Endometrium (tissue), 2 donors: ENCODE data around the gene PPP1R37.

Experiments
- FAIRE-seq: peaks from 2 replicates; lab custom pipeline; 2012; peaks lifted over from hg19 to GRCh38; lab: Jason Lieb, UNC
- donor health status: control.
- donor health status: control.

The PPP1R37 gene

GRCh38 chr19:45153339-45154063 lies 60.5 kb downstream of the PPP1R37 start:
- no peak for FAIRE-seq

GRCh38 chr19:45154064-45154827 lies 61.3 kb downstream of the PPP1R37 start:
- FAIRE-seq, result no peak

DNA sequence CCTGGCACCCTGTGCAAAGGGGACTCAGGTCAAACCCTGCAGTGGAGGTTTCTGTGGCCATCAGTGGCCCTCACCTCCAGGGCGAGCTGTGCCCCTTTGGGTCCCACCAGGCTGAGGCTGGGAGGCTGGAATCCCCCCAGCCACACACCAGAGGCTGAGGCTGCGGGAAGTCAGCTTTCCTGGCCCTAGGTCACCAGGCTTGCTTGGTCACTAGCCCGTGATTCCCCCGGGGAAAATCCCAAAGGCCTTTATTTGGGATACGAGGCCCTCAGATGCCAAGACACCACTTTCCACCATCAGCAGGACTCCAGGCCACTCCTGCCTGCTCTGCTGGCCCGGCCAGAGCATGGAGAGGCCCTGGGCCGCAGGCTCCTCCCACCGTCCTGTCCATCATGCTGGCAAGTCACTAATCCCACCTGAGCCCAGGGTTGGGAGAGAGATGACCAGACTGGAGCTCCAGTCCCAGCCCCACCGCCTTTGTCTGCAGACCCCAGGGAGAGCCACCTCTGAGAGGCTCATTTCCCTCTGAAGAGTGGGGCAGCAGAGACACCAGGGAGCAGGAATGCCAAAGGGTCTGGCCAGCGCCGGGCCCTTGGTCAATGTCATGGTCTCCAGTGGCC lies 63.1 kb downstream of the PPP1R37 start:
- FAIRE-seq, result no peak

DNA sequence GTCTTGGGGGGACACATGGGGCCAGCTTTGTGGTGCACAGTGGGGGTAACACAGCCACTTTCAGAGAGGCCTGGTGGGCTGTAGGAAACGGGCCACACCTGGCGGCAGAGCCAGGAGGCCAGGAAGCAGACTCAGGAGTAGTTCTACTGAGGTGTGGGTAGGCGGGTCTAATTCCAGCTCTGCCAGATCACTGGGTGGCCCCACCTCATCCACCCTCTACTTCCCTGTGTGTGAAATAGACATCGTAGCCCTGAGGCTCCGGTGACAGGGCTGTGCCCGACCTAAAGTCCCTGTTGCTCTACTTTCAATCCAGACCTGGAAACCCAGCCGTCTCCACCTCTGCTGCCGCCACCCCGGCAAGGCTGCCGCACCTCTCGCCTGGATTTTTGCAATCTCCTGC lies 63.8 kb downstream of the PPP1R37 start:
- no peak for FAIRE-seq

DNA sequence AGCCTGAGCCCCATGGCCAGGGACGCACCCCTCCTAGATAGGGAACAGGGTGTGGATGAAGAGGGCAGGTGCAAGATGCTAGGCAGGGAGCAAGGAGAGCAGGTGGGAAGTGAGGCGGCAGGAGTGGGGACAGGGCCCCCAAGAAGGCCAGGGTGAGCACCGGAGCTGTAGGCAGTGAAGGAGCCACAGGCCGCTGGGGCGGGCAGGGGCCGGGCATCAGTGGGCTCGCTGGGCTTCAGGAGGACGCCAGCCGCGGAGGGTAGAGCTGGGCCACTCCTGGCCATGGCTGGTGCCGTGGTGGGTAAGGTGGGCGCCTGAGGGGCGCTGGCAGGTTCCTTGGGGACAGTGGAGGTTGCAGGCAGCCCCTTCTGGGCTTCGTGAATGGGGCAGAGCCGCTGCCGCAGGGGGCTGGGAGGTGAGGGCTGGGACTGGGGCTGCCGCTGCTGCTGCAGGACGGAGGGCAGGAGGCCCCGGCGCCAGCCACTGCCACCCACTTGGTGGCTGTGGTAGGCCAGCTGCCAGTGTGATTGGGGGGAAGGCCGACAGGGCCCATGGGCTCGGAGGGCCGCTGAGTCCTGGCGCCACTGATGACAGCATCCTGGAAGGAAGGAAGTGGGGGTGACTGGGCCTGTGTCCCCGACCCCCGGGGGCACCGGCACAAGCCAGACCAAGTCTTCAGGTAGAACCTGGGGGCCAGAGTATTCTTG lies 65.7 kb downstream of the PPP1R37 start:
- no peak for FAIRE-seq

GRCh38 chr19:45159210-45159970 lies 66.4 kb downstream of the PPP1R37 start:
- FAIRE-seq, result no peak

DNA sequence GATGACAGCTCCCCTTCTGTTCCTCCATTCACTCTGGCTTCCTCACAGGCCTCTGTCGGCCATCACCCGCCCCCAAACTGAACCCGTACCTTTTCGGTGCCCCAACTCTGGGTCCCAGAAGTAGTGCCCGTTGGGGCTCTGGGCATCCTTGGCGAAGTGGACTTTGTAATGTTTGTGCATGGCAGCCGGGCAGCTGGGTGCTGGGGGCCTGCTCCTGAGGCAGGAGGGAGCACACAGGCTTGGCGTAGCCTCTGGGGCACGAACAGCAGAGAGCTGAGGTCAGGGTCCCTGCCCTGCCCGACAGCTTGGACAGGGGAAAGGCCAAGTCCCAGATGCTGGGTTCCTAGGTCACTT lies 67.0 kb downstream of the PPP1R37 start:
- no peak for FAIRE-seq

- no peak for FAIRE-seq
Observed at GRCh38 chr19:45160870-45161737, 68.1 kb downstream of the PPP1R37 start, which contains the start of gene NKPD1. TSS of gene NKPD1 (minus strand) at chr19:45160982. CDS start at chr19:45160150, 832 bp downstream.

DNA sequence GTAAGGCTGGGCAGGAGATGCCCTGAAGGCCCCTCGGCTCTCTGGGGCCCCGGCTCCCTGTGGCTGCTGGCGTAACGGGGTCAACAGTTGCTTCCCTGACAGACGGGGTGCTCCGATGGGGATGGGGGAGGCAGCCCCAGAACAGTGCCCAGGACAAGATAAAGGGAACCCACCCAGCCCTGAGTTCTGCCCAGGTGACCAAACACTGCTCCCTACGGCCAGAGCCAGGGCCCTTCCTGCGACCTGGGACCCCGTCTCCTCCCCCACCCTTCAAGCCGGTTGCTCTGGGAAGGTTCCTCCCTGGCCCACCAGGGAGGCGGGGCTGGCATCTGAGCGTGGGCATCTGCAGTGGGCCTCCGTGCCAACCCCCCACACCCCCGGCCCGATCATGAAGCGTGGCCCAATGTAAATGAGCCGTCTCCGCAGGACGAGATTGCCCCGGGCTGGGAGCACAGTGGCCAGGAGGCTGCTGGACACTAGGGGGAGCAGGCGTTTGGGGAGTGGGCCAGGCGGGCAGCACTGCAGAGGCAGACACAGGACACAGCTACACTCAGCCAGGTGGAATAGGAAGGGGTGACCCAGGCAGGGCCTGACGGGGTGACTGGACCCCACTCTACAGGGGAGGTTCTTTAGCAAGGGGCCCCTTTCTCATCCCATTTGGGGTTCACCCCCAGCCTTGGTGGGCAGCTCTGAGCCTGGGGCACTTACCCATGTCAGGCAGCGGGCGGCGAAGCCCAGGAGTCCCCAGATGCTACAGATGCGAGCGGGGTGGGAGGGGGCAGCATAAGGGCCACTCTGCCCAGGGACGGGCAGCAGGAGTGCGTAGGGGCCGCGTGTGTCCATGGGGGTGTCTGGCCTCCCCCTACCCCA lies 69.0 kb downstream of the PPP1R37 start:
- no peak for FAIRE-seq

- FAIRE-seq, result no peak
Observed at GRCh38 chr19:45162608-45163143, 69.7 kb downstream of the PPP1R37 start.

GRCh38 chr19:45163156-45163555 lies 70.2 kb downstream of the PPP1R37 start:
- no peak for FAIRE-seq

DNA sequence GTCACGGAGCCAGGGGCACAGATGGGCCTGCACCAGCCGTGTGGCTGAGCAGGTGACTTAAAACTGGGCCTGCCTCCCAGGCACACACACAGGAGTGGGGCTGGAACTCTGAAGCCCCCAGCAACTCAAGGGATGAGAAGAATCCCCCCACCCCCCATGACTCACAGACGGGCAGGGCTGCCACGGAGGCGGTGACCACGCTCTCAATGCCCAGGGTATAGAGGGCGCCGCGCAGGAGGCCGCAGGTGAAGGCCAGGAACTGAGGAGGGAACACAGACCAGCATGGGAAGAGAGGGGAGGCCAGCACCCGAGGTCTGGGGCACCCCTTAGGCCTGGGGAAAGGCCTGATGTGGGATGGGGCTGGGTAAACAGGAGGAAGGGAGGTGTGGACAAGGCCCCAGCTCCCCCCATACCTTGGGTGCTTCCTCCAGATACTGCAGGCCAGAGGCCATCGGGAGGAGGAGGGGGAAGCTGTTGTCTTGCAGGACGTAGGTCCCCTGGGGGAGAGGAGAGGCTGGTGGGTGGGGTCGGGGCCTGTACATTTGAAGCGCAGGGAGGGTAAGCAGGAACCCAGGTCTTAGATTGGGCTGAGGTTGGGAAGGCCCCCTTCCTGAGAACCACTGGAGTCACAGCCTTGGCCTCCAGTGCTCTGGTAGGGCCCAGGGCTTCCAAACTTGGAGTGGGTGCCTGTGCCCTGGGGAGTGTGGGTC lies 70.9 kb downstream of the PPP1R37 start:
- FAIRE-seq, result no peak

- FAIRE-seq, result no peak
Observed at GRCh38 chr19:45164577-45165335, 71.8 kb downstream of the PPP1R37 start.

DNA sequence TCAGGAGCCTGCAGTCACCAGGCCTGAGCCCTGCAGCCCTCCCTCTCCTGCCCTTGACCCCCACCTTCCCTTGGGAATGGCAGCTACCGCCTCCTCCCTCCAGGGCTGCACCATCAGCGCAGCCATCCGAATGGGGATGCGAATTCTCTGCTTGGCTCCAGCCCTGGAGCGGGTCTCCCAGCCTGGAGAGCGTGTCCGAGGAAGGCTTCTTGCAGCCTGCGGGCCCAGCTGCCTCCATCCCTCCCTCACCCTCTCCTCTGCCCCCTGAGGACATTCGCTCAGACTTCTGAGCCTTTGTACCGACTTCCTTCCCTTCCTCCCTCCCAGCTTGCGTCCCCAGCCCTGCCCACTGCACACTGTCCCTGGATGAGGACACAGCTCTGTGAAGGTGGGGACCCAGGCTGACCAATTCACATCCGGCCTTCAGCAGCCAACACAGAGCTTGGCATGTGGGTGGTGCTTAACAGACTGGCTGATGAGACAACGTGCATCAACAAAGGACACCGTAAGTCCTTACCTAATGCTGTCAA lies 73.8 kb downstream of the PPP1R37 start:
- FAIRE-seq, result no peak

- no peak for FAIRE-seq
Observed at GRCh38 chr19:45168767-45169351, 75.9 kb downstream of the PPP1R37 start.

- no peak for FAIRE-seq
Observed at GRCh38 chr19:45169602-45170001, 76.6 kb downstream of the PPP1R37 start.
